ENCODE data around the gene PRC1. TPM values are rescaled to one million over a fixed set of nuclear protein-coding genes. Genes with fewer than 3 reads are reported as not detected.

PRC1 gene
- total RNA-seq, 1 donor from 2014 or later, result 284 TPM

DNA sequence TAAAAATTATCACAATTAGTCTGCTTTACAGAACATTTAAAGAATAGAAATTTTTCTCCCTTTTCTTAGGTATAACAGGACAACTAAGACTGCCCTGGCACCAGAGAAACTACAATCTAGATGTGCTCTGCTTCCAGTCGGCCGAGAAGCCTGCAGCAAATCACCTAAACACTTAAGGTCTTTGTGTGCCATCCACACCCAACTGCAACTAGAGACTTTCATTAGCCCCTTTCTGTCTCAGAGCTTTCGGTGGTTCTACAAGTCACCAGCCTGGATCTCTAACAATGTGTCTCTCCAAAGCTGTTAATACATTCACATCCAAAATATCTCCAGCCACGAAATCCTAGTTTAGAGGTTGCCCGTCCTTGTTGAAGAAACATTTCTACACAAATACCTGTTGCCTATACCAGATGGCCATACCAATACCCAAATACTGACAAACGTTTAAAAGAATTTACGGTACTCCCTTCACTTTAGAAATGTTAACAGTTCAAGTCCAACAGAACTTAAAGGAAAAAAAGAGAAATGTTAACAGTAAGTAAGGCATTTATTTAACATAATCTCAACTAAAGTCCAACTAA, 6.7 kb downstream of the PRC1 start:
- Histone ChIP-seq H3K4me1 (peaks cover 25% of the 10 kb centered on the region), H3K4me2 (no peak overlapping the region), H3K4me3 (no peak overlapping the region), H3K27ac (no peak overlapping the region), H3K27me3 (no peaks in the 10 kb centered on the region), H4K20me1 (ENCODE audit: low read depth) (peaks cover 89% of the 10 kb centered on the region), H3K9ac (no peak overlapping the region), H3F3A (ENCODE audit: low read depth) (peaks cover 16% of the 10 kb centered on the region), H2AFZ (replicated peaks) (no peak overlapping the region), H3K9me3 (ENCODE audit: low read depth) (no peaks in the 10 kb centered on the region), H3K36me3 (peaks cover 5% of the 10 kb centered on the region), H3K79me2 (ENCODE audit: low read depth) (peaks cover 92% of the 10 kb centered on the region)
- TF ChIP-seq, protein P1, sequence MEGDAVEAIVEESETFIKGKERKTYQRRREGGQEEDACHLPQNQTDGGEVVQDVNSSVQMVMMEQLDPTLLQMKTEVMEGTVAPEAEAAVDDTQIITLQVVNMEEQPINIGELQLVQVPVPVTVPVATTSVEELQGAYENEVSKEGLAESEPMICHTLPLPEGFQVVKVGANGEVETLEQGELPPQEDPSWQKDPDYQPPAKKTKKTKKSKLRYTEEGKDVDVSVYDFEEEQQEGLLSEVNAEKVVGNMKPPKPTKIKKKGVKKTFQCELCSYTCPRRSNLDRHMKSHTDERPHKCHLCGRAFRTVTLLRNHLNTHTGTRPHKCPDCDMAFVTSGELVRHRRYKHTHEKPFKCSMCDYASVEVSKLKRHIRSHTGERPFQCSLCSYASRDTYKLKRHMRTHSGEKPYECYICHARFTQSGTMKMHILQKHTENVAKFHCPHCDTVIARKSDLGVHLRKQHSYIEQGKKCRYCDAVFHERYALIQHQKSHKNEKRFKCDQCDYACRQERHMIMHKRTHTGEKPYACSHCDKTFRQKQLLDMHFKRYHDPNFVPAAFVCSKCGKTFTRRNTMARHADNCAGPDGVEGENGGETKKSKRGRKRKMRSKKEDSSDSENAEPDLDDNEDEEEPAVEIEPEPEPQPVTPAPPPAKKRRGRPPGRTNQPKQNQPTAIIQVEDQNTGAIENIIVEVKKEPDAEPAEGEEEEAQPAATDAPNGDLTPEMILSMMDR (IDR thresholded peaks at IDR 0.05), result no peak
- TF ChIP-seq EZH2 (IDR thresholded peaks at IDR 0.05) (no peak), EZH2phosphoT487 (IDR thresholded peaks at IDR 0.05) (no peak)
- H3K4me3 Mint-ChIP-seq, result no peak overlapping the region
- peaks cover 18% of the 10 kb centered on the region for H3K36me3 Mint-ChIP-seq
- H3K27me3 Mint-ChIP-seq (ENCODE audit: insufficient read depth, low read depth), result peaks cover 7% of the 10 kb centered on the region
- H3K9me3 Mint-ChIP-seq, result no peaks in the 10 kb centered on the region
- H3K27ac Mint-ChIP-seq, result no peak overlapping the region
- H3K4me1 Mint-ChIP-seq, result peaks cover 24% of the 10 kb centered on the region
- DNase-seq (ENCODE audit: low spot score), result no peak

DNA sequence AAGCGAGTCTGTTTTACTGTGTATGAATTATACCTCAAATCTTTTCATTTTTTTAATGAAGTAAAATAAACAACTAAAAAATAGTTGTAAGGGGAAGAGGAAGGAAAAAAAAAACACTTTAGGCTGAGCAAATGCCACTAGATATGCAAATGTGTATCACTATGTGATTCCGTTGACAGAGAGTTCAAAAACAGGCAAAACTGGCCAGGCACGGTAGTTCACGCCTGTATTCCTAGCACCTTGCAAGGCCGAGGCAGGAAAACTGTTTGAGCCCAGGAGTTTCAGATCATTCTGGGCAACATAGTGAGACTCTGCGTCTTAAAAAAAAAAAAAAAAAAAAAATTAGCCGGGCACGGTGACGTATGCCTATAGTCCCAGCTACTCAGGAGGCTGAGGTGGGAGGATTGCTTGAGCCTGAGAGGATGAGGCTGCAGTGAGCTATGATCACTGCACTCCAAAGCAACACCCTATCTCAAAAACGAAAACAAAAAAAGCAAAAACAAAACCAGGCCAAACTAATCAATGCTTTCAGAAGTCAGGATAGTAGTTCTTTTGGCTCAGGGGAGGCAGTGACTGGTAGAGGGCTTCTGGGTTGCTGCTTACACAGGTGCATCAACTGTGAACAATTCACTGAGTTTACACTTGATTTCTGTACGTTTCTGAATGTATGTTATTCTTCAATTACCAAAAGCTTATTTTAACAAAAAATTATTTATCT, 7.4 kb downstream of the PRC1 start:
- H3K4me3 ChIP-seq, result no peak overlapping the region
- Mint-ChIP-seq H3K36me3 (peaks cover 20% of the 10 kb centered on the region), H3K27ac (no peak overlapping the region), H3K4me3 (peak overlapping the region; percentile 33), H3K4me1 (peaks cover 19% of the 10 kb centered on the region), H3K9me3 (no peaks in the 10 kb centered on the region), H3K27me3 (ENCODE audit: insufficient read depth, low read depth) (peaks cover 7% of the 10 kb centered on the region)
- no peak overlapping the region for H3K9ac ChIP-seq
- DNase-seq (ENCODE audit: low spot score), result no peak
- no peak overlapping the region for H3K4me2 ChIP-seq
- H3K4me1 ChIP-seq, result peaks cover 18% of the 10 kb centered on the region
- H3K36me3 ChIP-seq, result peaks cover 5% of the 10 kb centered on the region
- H3F3A ChIP-seq (ENCODE audit: low read depth), result peaks cover 11% of the 10 kb centered on the region
- no peaks in the 10 kb centered on the region for H3K27me3 ChIP-seq
- no peak overlapping the region for H2AFZ ChIP-seq (replicated peaks)
- H3K27ac ChIP-seq, result no peak overlapping the region
- H3K79me2 ChIP-seq (ENCODE audit: low read depth), result peaks cover 85% of the 10 kb centered on the region
- no peaks in the 10 kb centered on the region for H3K9me3 ChIP-seq (ENCODE audit: low read depth)
- no peak for TF ChIP-seq EZH2 (IDR thresholded peaks at IDR 0.05)
- no peak for TF ChIP-seq EZH2phosphoT487 (IDR thresholded peaks at IDR 0.05)
- TF ChIP-seq, protein P1 (IDR thresholded peaks at IDR 0.05), result no peak
- peaks cover 82% of the 10 kb centered on the region for H4K20me1 ChIP-seq (ENCODE audit: low read depth)

DNA sequence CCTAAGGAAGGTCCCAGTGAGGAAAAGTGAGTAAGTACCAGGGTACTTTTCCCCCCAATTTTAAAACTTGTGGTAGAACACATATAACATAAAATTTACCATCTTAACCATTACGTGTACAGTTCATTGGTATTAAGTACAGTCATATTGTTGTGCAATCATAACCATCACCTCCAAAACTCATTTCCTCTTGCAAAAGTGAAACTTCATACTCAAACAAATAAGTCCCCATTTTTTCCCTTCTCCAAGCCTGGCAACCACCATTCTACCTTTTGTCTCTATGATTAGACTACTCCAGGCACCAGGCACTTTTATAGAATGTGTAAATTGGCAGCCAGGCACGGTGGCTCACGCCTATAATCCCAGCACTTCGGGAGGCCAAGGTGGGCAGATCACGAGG, 12.2 kb downstream of the PRC1 start:
- H3K36me3 ChIP-seq, result peaks cover 11% of the 10 kb centered on the region
- peaks cover 37% of the 10 kb centered on the region for H3K79me2 ChIP-seq (ENCODE audit: low read depth)

More for the DNA sequence above, 12.2 kb downstream of the PRC1 start:
- Histone ChIP-seq H4K20me1 (ENCODE audit: low read depth) (peaks cover 34% of the 10 kb centered on the region), H3F3A (ENCODE audit: low read depth) (peaks cover 7% of the 10 kb centered on the region), H3K27me3 (no peaks in the 10 kb centered on the region), H3K4me1 (no peaks in the 10 kb centered on the region), H3K4me2 (no peak overlapping the region), H2AFZ (replicated peaks) (no peak overlapping the region), H3K4me3 (no peak overlapping the region), H3K9me3 (ENCODE audit: low read depth) (no peaks in the 10 kb centered on the region), H3K9ac (no peak overlapping the region), H3K27ac (no peak overlapping the region)
- Mint-ChIP-seq H3K27ac (no peak overlapping the region), H3K27me3 (ENCODE audit: insufficient read depth, low read depth) (peaks cover 6% of the 10 kb centered on the region), H3K36me3 (peaks cover 42% of the 10 kb centered on the region), H3K4me1 (no peaks in the 10 kb centered on the region), H3K9me3 (no peaks in the 10 kb centered on the region), H3K4me3 (no peak overlapping the region)
- TF ChIP-seq, protein P1 (IDR thresholded peaks at IDR 0.05), result no peak
- TF ChIP-seq EZH2phosphoT487 (IDR thresholded peaks at IDR 0.05), result no peak
- TF ChIP-seq EZH2 (IDR thresholded peaks at IDR 0.05), result no peak
- no peak for DNase-seq (ENCODE audit: low spot score)

All from neural progenitor cell (in vitro differentiated cells).